PFSK-1 (cell line): Measurements from ENCODE around the gene PDCD2L.

ENCODE experiments used
- FOXP2 ChIP-seq: optimal IDR thresholded peaks from 2 replicates; pipeline ENCODE3; 2011; ENCODE audit warnings: borderline replicate concordance, control low read depth, inconsistent platforms; ENCODE audit not compliant: insufficient read depth; ENCODE audit errors: extremely low read length, extremely low read depth
- POLR2AphosphoS5 ChIP-seq: IDR thresholded peaks from 2 replicates; pipeline ENCODE4 v1.6.1; 2012; ENCODE audit warnings: low read depth, mild to moderate bottlenecking, control low read depth, low read length, moderate library complexity
- SIN3A ChIP-seq: IDR thresholded peaks from 2 replicates; pipeline ENCODE4 v1.6.1; 2012; ENCODE audit warnings: mild to moderate bottlenecking, low read length, moderate library complexity, borderline replicate concordance; ENCODE audit not compliant: insufficient read depth
- TAF1 ChIP-seq: IDR thresholded peaks from 2 replicates; pipeline ENCODE4 v1.6.1; 2012; ENCODE audit warnings: low read length, control low read depth, borderline replicate concordance; ENCODE audit not compliant: insufficient read depth
- TF ChIP-seq, protein P1 (sequence below), 2 experiments: IDR thresholded peaks; 2 replicates each; pipeline versions ENCODE4 v1.6.1 to v1.8.0; 2011 to 2012; ENCODE audit warnings: low read depth in 2 of 2, low read length in 2 of 2, control low read depth in 1 of 2, inconsistent platforms in 1 of 2, mild to moderate bottlenecking in 1 of 2, moderate library complexity in 1 of 2; ENCODE audit not compliant: insufficient read depth in 1 of 2

Gene PDCD2L

DNA sequence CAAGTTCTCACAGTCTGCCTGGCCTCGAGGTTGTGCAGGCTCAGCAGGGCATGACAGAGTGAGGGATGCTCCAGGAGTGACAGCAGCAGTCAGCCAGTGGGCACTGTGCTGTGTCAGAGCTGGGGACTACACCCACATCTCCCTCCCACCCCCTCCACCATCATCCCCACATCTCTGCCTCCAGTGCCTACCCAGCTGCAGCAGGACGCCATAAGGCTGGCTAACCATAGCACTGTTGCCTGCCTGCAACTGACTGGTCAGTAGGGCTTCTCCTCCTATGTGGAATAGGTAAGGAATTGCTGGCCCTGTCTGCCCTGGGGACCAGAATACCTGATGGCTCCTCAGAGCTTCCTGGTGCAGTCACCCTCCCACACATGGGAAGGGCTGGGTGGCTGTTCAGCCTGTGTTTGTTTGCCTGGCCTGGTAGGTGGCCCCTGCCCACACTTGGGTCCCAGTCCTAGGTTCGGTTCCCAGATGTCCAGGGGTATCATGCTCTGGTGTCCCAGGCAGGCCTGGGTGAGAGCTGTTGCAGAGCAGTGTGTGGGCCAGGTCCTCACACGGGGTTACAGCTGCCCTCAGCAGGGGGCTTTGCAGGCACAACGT, 23.5 kb upstream of the PDCD2L start:
- no peak for TF ChIP-seq FOXP2
- TF ChIP-seq, protein P1, sequence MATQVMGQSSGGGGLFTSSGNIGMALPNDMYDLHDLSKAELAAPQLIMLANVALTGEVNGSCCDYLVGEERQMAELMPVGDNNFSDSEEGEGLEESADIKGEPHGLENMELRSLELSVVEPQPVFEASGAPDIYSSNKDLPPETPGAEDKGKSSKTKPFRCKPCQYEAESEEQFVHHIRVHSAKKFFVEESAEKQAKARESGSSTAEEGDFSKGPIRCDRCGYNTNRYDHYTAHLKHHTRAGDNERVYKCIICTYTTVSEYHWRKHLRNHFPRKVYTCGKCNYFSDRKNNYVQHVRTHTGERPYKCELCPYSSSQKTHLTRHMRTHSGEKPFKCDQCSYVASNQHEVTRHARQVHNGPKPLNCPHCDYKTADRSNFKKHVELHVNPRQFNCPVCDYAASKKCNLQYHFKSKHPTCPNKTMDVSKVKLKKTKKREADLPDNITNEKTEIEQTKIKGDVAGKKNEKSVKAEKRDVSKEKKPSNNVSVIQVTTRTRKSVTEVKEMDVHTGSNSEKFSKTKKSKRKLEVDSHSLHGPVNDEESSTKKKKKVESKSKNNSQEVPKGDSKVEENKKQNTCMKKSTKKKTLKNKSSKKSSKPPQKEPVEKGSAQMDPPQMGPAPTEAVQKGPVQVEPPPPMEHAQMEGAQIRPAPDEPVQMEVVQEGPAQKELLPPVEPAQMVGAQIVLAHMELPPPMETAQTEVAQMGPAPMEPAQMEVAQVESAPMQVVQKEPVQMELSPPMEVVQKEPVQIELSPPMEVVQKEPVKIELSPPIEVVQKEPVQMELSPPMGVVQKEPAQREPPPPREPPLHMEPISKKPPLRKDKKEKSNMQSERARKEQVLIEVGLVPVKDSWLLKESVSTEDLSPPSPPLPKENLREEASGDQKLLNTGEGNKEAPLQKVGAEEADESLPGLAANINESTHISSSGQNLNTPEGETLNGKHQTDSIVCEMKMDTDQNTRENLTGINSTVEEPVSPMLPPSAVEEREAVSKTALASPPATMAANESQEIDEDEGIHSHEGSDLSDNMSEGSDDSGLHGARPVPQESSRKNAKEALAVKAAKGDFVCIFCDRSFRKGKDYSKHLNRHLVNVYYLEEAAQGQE (IDR thresholded peaks at IDR 0.05; ENCODE audit: insufficient read depth in 1 of 2, low read depth in 2 of 2, low read length in 2 of 2) = no peak
- no peak for TF ChIP-seq TAF1
- TF ChIP-seq SIN3A = no peak
- TF ChIP-seq POLR2AphosphoS5 = no peak

GRCh38 chr19:34381399-34382251, 22.6 kb upstream of the PDCD2L start:
- no peak for TF ChIP-seq SIN3A
- no peak for TF ChIP-seq POLR2AphosphoS5
- TF ChIP-seq TAF1 = no peak
- TF ChIP-seq, protein P1 (IDR thresholded peaks at IDR 0.05; ENCODE audit: insufficient read depth in 1 of 2, low read depth in 2 of 2, low read length in 2 of 2) = no peak
- no peak for TF ChIP-seq FOXP2

DNA sequence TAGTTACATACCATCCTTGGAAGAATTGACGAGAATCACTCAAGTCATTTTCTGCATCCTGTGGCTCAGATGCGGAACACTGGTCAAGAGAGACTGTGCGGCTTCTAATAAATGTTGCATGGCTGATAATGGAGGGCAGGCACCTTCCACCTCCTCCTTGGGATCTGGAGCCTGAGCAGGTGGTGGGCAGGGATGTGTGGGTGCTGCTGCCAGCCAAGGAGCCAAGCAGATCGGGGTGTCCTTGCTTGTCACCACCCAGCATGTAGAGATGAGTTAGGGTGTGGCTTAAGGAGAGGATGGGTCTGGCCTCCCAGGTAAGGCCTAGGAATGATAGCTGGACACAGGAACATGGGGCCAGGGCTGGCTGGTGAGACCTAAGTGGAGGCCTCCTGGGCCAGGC, 21.7 kb upstream of the PDCD2L start:
- TF ChIP-seq SIN3A = no peak
- TF ChIP-seq TAF1 = no peak
- no peak for TF ChIP-seq FOXP2

DNA sequence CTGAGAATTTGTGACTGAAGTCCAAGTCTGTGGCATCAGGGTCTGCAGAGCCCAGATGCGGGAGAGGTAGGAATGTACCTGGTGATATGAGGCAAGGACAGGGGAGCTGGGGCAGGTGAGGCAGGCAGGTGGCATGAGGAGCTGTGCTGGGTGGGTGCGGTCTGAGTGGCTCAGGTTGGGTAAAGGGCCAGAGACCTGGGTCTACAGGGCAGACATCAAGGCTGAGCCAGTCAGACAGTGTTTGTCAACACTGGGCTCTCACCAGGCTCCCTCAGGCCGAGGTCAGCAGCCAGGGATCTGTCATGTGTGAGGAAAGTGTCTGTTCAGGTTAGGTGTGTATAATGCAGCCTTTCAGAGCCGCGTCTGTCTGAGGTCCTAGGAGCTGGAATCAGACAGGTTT, 20.6 kb upstream of the PDCD2L start:
- TF ChIP-seq FOXP2 = no peak
- TF ChIP-seq POLR2AphosphoS5 = no peak
- TF ChIP-seq SIN3A = no peak
- TF ChIP-seq, protein P1 (IDR thresholded peaks at IDR 0.05; ENCODE audit: insufficient read depth in 1 of 2, low read depth in 2 of 2, low read length in 2 of 2) = no peak
- no peak for TF ChIP-seq TAF1

GRCh38 chr19:34386645-34387445, 17.4 kb upstream of the PDCD2L start:
- TF ChIP-seq SIN3A = no peak
- TF ChIP-seq, protein P1 (IDR thresholded peaks at IDR 0.05; ENCODE audit: insufficient read depth in 1 of 2, low read depth in 2 of 2, low read length in 2 of 2) = no peak
- no peak for TF ChIP-seq POLR2AphosphoS5
- TF ChIP-seq FOXP2 = no peak
- no peak for TF ChIP-seq TAF1
